GM12878 (cell line): Measurements from ENCODE around the gene TCF7L2.

Source experiments
- JUND ChIP-seq: IDR thresholded peaks from 2 replicates; pipeline ENCODE4 v1.6.1; 2012; ENCODE audit warnings: low read depth, mild to moderate bottlenecking, low read length, improper control_type of control experiment, moderate library complexity
- MYC ChIP-seq: IDR thresholded peaks from 2 replicates; pipeline ENCODE4 v1.6.1; 2011; ENCODE audit warnings: mild to moderate bottlenecking, low read length, moderate library complexity, inconsistent platforms; ENCODE audit not compliant: insufficient read depth, insufficient replicate concordance, insufficient read length, severe bottlenecking
- NR2C2 ChIP-seq: IDR thresholded peaks from 2 replicates; pipeline ENCODE4 v1.6.1; 2011; ENCODE audit warnings: borderline replicate concordance, low read depth; ENCODE audit not compliant: control insufficient read depth, insufficient read length
- NR2F1 ChIP-seq: fragments of 450-650 bp; conservative IDR thresholded peaks from 2 replicates; pipeline ENCODE4 v1.6.1; 2017; ENCODE audit warnings: mild to moderate bottlenecking
- NRF1 ChIP-seq: conservative IDR thresholded peaks from 2 replicates; pipeline ENCODE4 v1.6.1; 2011; ENCODE audit warnings: mild to moderate bottlenecking, low read depth, low read length, improper control_type of control experiment
- POLR2A ChIP-seq: IDR thresholded peaks from 2 replicates; pipeline ENCODE4 v1.6.1; 2011; ENCODE audit warnings: low read depth, mild to moderate bottlenecking, low read length

DNA sequence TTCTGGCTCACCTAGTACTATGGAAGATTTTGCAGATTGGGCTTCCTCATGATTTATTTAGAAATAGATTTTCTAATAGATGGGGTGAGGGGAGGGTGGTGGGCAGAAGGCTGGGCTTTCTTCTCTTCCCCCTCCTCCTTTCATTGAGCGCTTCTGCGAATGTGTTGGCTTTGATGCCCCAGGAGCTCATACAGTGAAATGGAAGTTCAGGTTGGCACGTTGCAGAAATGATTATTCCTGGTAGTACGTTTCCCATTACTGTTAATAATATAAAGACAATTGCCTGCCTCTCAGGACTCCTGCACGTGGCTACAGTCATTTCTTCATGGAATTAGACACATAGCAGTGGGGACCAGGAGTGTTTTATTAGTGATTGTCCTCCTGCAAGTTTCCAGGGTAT, 39.8 kb downstream of the TCF7L2 start:
- no peak for TF ChIP-seq NR2F1
- no peak for TF ChIP-seq POLR2A
- TF ChIP-seq NR2C2: no peak
- no peak for TF ChIP-seq MYC
- TF ChIP-seq NRF1: no peak
- no peak for TF ChIP-seq JUND
